Hepatocyte (in vitro differentiated cells): ENCODE measurements around the gene XYLT1.

Source experiments
- CTCF ChIP-seq: fragments of 200-600 bp; sonication (generic); IDR thresholded peaks from 2 replicates; pipeline ENCODE4 v1.5.1; 2016; ENCODE audit warnings: antibody characterized with exemption, mild to moderate bottlenecking; ENCODE audit not compliant: poor library complexity
- EZH2 ChIP-seq: fragments of 200-600 bp; sonication (generic); IDR thresholded peaks from 2 replicates; pipeline ENCODE4 v1.6.1; 2016; ENCODE audit warnings: antibody characterized with exemption, mild to moderate bottlenecking, borderline replicate concordance
- EZH2phosphoT487 ChIP-seq: fragments of 200-600 bp; sonication (generic); IDR thresholded peaks from one replicate; pipeline ENCODE4 v1.6.1; 2018; ENCODE audit warnings: antibody characterized with exemption, mild to moderate bottlenecking, low read depth, moderate library complexity; ENCODE audit not compliant: unreplicated experiment, severe bottlenecking

GRCh38 chr16:17309510-17309909 is 161.2 kb downstream of the XYLT1 start:
- TF ChIP-seq CTCF: no peak
- TF ChIP-seq EZH2: no peak
- TF ChIP-seq EZH2phosphoT487: no peak
